Vagina (tissue), 2 donors: ENCODE measurements around the gene SMIM13.

Experiments used
- CTCF ChIP-seq, 3 experiments: fragments of 450-650 bp in 2 of 3; fragments of 200-600 bp in 1 of 3; sonication (generic) in 1 of 3; IDR thresholded peaks; one replicate each; pipeline ENCODE4 v1.5.1; 2017 to 2019; ENCODE audit warnings: antibody characterized with exemption in 3 of 3, mild to moderate bottlenecking in 2 of 3, moderate library complexity in 2 of 3
- POLR2A ChIP-seq, 2 donors: fragments of 450-650 bp; IDR thresholded peaks; one replicate each; pipeline ENCODE4 v1.6.1; 2017; ENCODE audit warnings: antibody characterized with exemption in 2 of 2, mild to moderate bottlenecking in 2 of 2, moderate library complexity in 2 of 2

- TF ChIP-seq CTCF (IDR thresholded peaks at IDR 0.05) (no peak), POLR2A (IDR thresholded peaks at IDR 0.05) (no peak)
These were observed 52.6 kb downstream of the SMIM13 start for GRCh38 chr6:11146117-11146826.
